Measurements from ENCODE around the gene P2RY6.

The P2RY6 gene

DNA sequence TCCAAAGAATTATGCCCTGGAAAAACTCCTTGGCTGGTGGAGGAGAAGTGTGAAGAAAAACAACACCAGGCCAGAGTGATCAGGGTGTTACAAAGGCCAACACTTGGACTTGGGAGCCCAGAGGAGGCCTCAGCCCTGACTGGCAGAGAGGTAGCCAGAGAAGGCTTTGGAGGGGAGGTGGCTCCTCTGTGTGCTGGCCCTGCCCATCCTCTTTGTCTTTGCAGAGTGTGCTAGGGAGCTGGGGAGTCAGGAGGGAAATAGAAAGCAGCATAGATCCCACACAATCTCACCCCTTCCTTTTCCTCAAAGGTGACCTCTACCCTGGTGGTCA is 12.0 kb upstream of the P2RY6 start:
- no peak for TF ChIP-seq CTCF (IDR thresholded peaks at IDR 0.05; ENCODE audit: borderline replicate concordance, control extremely low read depth, extremely low read depth, insufficient read depth, missing control alignments)
- no peak for DNase-seq (ENCODE audit: low spot score)
- in situ Hi-C loops (cut with MboI; ENCODE audit: low sequenced_read_pairs, unreplicated experiment), result no loop called here

- no peak for DNase-seq (ENCODE audit: low spot score)
- in situ Hi-C loops (cut with MboI; ENCODE audit: low sequenced_read_pairs, unreplicated experiment), result no loop called here
- no peak for TF ChIP-seq CTCF (IDR thresholded peaks at IDR 0.05; ENCODE audit: borderline replicate concordance, control extremely low read depth, extremely low read depth, insufficient read depth, missing control alignments)
Observed at GRCh38 chr11:73262851-73263495, 9.2 kb upstream of the P2RY6 start.

DNA sequence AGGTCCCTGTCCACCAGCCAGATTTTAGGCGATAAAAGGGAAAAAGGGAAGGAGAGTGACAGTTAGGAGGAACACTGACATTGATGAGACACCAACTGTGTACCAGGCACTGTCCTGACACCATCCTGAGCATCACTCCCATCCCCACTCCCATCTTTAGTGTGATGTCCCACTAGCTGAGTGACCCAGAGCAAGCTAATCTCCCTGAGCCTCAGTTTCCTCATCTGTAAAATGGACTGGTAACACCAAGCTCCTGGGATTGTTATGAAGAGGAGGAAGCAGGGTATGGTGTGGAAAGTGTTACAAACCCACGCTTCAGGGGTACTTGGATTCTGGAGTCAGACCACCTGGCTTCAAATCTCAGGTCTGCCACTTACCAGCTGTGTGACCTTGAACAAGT is 8.5 kb upstream of the P2RY6 start:
- DNase-seq (ENCODE audit: low spot score), result no peak
- in situ Hi-C loops (cut with MboI; ENCODE audit: low sequenced_read_pairs, unreplicated experiment), result no loop called here
- no peak for TF ChIP-seq CTCF (IDR thresholded peaks at IDR 0.05; ENCODE audit: borderline replicate concordance, control extremely low read depth, extremely low read depth, insufficient read depth, missing control alignments)

DNA sequence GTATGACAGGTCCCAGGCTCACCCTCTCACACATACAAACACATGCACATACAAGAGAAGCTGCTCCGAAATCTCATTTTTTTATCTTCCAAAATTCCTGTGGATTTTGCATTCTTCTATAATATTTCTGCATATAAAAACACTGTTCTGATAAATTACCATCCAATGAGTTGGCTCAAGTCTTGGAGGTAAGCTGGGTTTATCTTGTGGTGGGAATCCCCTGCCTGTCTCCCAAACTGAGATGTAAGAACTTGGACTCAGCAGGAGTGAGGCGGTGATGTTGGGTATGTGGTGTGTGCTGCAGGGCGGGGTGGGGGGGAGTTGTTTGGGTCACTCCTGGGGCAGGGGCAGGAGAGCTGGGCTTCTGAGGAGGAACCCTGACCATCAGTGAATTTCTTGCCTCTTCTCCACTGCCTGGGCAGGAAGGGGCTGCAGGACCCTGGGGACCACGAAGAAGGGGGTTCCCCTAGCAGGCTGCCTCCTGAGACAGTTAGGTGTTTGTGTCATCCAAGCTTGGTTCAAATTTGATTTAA is 6.8 kb upstream of the P2RY6 start:
- DNase-seq (ENCODE audit: low spot score), result no peak
- no peak for TF ChIP-seq CTCF (IDR thresholded peaks at IDR 0.05; ENCODE audit: borderline replicate concordance, control extremely low read depth, extremely low read depth, insufficient read depth, missing control alignments)
- in situ Hi-C loops (cut with MboI; ENCODE audit: low sequenced_read_pairs, unreplicated experiment), result no loop called here

DNA sequence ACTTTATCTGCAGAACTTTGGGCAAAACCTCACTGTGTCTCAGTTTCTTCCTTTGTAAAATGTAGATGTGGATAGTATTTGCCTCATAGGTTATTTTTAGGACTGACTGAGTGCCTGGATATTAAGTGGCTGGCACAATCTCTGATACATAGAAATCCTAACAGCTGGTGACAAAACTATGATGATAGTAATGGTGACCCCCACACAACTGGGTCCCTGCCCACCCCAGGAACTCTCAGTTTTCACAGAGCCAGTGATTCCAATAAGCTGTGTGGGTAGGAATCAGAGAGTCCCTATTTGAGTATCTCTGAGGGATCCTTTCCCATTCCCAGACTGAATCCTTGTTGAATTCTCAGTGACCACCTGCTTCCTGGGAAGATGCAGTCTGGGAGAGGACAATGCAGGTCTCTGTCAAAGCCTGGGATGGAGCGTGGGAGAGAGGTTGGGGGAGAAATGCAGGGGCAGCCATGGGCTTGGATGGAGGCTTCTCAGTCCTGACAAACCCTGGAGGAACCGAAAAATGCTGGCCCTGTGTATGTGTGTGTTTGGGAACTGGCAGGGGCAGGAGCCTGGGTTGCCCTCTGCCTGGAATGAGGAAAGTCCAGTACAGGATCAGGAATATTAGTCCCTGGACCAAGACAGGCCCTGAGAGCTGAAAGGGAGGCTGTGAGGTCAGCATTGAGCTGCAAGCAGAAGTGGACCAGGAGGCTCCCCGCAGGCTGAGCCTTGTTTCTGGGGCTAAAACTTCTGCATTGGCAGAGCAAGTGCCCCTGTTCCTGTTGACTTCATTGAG is 6.1 kb upstream of the P2RY6 start:
- TF ChIP-seq CTCF (IDR thresholded peaks at IDR 0.05; ENCODE audit: borderline replicate concordance, control extremely low read depth, extremely low read depth, insufficient read depth, missing control alignments), result no peak
- no peak for DNase-seq (ENCODE audit: low spot score)
- in situ Hi-C loops (cut with MboI; ENCODE audit: low sequenced_read_pairs, unreplicated experiment), result no loop called here

DNA sequence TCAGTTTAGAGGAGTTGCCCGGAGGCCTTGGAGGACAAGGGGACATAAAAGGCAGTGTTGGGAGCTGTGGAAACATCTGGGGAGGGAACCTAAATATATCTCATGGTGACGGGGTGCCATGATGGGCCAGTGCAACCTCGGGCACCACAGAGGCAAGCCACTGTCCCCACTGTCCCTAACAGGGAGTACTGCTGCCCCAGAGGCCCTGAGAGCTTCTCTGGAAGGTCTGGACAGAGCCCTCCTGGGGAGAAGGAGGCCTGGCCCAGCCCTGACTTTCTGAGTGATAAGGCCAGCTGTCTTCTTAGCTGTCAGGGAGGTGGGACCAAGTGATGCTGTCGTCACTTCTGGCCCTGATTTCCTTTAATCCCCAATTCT is 5.5 kb upstream of the P2RY6 start:
- in situ Hi-C loops (cut with MboI; ENCODE audit: low sequenced_read_pairs, unreplicated experiment), result no loop called here
- DNase-seq (ENCODE audit: low spot score), result no peak
- TF ChIP-seq CTCF (IDR thresholded peaks at IDR 0.05; ENCODE audit: borderline replicate concordance, control extremely low read depth, extremely low read depth, insufficient read depth, missing control alignments), result no peak
